ENCODE data around the gene COG5.

The COG5 gene

GRCh38 chr7:107332488-107333269, 231.0 kb downstream of the COG5 start:
- DNase-seq (ENCODE audit: low read depth, low spot score) = no peak

- no peak for DNase-seq (ENCODE audit: low read depth, low spot score)
These were observed 233.2 kb downstream of the COG5 start for GRCh38 chr7:107330478-107330877.

- no peak for DNase-seq (ENCODE audit: low read depth, low spot score)
These were observed 235.6 kb downstream of the COG5 start for GRCh38 chr7:107327986-107328569.

DNA sequence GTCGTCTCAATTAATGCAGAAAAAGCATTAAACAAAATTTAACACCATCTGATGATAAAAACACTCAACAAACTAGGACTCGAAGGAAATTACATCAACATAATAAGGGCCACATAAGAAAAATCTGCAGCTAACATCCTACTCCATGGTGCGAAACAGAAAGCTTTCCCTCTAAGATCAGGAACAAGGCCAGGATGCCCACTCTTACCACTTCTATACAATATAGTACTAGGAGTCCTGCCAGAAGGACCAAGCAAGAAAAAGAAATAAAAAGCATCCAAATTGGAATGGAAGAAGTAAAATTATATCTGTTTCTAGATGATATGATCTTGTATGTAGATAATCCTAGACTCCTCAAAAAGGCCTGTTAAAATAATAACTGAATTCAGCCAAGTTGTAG, 237.7 kb downstream of the COG5 start:
- DNase-seq (ENCODE audit: low read depth, low spot score) = no peak

- no peak for DNase-seq (ENCODE audit: low read depth, low spot score)
These were observed 241.7 kb downstream of the COG5 start for GRCh38 chr7:107322015-107322414.

- DNase-seq (ENCODE audit: low read depth, low spot score) = no peak
These were observed 242.1 kb downstream of the COG5 start for GRCh38 chr7:107321611-107322010.

DNA sequence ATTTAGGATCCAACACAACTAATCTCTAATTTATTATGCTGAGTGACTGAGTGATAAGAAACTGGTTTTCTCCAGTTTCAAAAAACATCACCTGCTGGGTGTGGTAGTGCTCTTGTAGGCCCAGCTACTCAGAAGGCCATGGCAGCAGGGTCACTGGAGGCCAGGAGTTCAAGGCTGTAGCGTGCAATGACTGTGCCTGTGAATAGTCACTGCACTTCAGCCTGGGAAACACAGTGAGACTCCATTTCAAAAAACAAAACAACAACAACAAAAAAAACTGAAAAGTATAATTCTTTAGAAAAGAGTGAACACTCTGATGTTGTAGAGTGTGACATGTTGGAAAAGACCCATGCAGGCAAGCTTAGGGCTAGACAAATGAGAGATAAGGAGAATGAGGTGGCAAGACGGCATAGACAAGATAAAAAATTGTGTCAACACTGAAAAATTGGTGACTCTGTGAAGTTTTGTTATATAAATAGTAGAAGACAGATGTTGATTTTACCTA, 243.9 kb downstream of the COG5 start:
- DNase-seq (ENCODE audit: low read depth, low spot score) = no peak

DNA sequence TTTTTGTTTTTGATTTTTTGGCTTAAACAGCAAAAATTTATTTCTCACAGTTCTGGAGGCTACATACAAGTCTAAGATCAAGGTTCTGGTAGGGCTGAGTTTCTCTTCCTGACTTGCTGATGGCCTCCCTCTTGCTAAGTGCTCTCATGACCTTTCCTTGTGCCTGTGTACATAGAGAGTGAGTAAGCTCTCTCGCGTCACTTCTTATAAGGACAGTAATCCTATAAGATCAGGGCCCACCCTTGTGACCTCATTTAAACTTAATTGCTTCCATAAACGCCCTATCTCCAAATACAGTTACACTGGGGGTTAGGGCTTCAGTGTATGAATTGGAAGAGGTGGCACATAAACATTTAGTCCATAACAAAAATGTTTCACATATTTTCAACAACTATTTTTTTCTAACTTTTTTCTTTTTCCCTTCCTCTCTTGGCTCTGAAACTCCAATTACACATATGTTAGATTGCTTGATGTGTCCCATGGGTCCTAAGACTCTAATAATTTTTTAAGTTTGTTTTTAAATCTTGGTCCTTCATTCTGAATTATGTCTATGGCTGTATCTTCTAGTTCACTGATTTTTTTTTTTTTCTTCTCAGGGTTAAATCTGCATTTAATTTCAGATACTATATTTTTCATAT, 245.1 kb downstream of the COG5 start:
- DNase-seq (ENCODE audit: low read depth, low spot score) = no peak

GRCh38 chr7:107315716-107316220, 248.0 kb downstream of the COG5 start:
- no peak for DNase-seq (ENCODE audit: low read depth, low spot score)

GRCh38 chr7:107313355-107313754, 250.4 kb downstream of the COG5 start:
- no peak for DNase-seq (ENCODE audit: low read depth, low spot score)

DNA sequence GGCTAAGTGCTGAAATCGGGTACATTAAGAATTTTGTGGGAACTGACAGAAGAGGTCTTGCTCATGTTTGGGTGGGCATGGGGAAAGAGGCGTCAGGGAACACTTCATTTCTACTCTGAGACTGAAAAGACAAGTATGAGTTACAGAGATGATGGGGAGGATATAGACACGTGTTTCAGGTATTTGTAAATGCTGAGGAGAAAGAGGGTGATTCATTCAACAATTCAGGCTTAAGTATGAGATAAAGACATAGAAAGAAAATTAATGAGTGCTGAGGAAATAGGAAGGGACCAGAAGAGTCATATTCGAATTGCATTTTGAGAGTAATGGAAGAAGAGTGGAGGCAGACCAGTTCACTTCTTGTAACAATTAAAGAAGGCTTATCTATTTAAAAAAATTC, 251.3 kb downstream of the COG5 start:
- no peak for DNase-seq (ENCODE audit: low read depth, low spot score)

- DNase-seq (ENCODE audit: low read depth, low spot score) = no peak
These were observed 254.4 kb downstream of the COG5 start for GRCh38 chr7:107309296-107309695.

DNA sequence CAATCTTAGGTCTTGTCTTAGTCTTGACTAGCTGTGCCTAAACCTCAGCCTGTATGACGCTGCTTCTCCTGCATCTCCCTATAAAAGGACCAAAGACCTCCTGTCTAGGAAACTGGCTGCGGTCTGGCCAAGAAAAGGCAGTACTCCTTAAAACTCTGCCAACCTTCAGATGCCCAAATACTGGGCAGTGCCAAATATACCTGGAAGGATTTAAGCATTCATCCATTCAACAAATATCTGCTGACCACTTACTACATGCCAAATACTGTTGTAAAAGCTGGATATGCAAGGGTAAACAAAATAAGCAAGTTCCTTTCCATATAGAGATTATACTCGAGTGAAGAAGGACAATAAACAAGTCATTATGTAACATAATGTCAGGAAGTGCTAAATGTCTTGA, 259.1 kb downstream of the COG5 start:
- DNase-seq (ENCODE audit: low read depth, low spot score) = no peak

- DNase-seq (ENCODE audit: low read depth, low spot score) = no peak
These were observed 259.7 kb downstream of the COG5 start for GRCh38 chr7:107304063-107304462.

DNA sequence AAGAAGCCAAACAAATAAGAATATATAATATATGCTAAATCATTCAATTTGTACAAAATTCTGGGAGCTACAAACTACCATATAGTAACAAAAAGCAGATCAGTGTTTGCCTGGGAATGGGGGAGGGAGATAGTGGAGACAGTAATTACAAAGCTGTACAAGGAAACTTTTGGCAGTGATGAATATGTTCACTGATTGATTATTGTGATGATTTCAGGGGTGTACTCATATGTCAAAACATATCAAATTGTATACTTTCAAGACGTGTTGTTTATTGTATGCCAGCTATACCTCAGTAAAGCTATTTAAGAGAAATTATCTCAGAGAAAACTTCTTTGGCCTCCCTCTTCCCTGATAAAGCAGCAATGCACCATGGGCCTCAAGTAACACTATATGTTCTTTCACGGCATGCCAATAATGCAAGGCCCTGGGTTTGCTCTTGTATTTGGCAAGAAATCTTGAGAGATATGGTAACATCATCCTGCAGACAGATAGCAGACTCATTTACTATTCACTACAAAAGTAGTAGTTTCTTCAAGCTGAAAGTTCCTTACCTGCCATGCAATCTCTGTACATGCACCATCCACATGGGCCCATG, 261.4 kb downstream of the COG5 start:
- DNase-seq (ENCODE audit: low read depth, low spot score) = no peak

GRCh38 chr7:107294182-107294581, 269.5 kb downstream of the COG5 start:
- no peak for DNase-seq (ENCODE audit: low read depth, low spot score)

DNA sequence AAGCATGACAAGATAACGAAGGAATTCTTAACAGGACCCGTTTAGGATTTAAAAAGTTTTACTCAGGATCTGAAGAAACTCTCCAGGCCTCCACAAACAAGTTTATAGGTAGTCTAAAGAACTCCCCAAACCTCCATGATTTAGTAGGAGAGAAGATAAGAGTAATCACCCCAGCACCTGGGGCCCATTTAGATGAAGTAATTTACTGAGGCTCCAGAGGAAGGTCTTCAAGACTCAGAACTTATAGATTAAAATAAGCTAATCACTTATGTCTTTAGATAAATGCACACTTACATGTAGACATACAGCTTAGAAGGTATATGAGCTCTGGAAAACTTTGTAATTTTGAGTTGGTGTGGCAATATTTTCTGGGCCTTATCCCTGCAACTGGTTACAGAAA, 271.1 kb downstream of the COG5 start:
- DNase-seq (ENCODE audit: low read depth, low spot score) = no peak

DNA sequence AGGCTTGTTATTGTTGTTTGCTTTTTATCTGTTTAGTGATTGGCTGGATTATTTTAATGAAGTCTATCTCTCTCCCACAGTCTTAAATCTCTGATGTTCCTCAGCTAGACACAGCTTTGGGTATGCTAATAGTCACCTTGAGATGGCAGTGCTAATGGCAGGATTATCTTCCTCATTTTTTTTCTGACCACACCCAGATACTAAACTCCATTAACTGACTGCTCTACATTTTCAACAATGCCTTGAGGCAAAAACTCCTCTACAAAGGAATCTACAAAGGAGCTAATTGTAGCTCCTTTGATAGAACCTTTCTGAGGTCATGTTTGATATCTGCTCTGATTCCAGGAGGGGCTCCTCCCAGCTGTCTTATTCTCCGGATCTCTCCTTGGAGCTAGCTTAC, 272.3 kb downstream of the COG5 start:
- DNase-seq (ENCODE audit: low read depth, low spot score) = no peak

DNA sequence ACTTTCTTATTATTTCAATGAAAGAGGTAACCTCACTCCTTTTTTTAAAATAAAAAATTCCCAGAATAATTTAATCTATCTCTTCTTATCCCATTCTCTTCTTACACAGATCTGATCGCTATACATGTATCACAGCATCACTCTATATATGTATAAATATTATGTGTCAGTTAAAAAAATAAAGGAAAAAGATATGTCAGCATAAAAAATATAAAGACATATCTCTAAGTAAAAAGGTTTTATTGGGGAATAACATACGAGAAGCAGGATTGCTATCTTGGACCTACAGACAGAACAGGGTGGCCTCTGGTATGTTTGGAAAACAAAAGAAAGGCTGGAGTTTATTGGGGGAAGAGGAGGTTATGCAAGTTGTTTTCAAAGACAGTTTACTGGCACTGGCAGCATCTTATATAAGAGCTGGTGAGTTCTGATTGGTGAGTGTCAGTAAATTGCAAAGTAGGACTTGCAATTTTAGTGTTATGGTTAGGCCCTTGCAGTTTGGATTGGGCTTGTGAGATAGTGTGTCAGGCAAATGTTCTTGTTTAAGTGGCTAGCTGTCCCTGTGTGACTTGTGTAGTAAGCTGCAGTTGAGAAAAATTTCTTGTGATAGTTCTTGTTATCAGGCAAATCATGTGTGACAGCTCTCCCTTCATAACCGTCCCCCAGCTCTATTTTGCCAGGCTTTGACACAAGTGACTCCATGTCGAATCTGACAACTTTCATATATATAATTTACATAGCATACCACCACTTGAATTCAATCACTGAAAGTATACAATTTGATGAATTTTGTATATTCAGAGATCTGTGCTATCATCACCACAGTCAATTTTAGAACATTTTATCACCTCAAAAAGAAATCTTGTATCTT, 276.7 kb downstream of the COG5 start:
- no peak for DNase-seq (ENCODE audit: low read depth, low spot score)

GRCh38 chr7:107284911-107285479, 278.7 kb downstream of the COG5 start:
- DNase-seq (ENCODE audit: low read depth, low spot score) = no peak

- DNase-seq (ENCODE audit: low read depth, low spot score) = no peak
These were observed 286.4 kb downstream of the COG5 start for GRCh38 chr7:107277331-107277730.
